Panc1 (cell line): ENCODE results near the gene CNRIP1.

Experiments
- TF ChIP-seq, protein P1 (sequence below): fragments of 450-650 bp; IDR thresholded peaks from 2 replicates; pipeline ENCODE4 v1.5.1; 2017; ENCODE audit warnings: mild to moderate bottlenecking
- TF ChIP-seq, protein P2 (sequence below), 2 experiments: IDR thresholded peaks; 2 replicates each; pipeline ENCODE4 v1.6.1; 2011 to 2012; ENCODE audit warnings: low read depth in 2 of 2, control low read depth in 1 of 2, low read length in 1 of 2, mild to moderate bottlenecking in 1 of 2, moderate library complexity in 1 of 2; ENCODE audit not compliant: insufficient read depth in 1 of 2

DNA sequence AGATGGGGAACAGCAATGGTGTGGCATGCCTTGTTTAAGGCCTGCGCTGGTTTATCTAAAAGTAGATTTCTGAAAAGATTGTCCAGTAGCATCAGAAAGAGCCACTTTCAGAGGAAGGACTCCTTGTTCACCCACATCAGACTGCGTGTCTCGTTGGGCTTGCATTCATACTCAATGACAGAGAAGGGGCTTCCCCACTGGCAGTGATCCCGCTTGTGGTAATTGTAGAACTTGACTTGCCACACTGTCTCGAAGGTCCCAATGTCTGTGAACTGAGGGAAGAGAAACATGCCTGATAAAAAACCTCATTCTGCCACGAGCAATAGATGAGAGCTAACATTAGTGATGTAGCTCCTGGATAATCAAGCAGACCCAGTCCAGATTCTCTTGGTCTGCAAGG is 26.0 kb downstream of the CNRIP1 start:
- TF ChIP-seq, protein P1, sequence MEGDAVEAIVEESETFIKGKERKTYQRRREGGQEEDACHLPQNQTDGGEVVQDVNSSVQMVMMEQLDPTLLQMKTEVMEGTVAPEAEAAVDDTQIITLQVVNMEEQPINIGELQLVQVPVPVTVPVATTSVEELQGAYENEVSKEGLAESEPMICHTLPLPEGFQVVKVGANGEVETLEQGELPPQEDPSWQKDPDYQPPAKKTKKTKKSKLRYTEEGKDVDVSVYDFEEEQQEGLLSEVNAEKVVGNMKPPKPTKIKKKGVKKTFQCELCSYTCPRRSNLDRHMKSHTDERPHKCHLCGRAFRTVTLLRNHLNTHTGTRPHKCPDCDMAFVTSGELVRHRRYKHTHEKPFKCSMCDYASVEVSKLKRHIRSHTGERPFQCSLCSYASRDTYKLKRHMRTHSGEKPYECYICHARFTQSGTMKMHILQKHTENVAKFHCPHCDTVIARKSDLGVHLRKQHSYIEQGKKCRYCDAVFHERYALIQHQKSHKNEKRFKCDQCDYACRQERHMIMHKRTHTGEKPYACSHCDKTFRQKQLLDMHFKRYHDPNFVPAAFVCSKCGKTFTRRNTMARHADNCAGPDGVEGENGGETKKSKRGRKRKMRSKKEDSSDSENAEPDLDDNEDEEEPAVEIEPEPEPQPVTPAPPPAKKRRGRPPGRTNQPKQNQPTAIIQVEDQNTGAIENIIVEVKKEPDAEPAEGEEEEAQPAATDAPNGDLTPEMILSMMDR = no peak
- TF ChIP-seq, protein P2, sequence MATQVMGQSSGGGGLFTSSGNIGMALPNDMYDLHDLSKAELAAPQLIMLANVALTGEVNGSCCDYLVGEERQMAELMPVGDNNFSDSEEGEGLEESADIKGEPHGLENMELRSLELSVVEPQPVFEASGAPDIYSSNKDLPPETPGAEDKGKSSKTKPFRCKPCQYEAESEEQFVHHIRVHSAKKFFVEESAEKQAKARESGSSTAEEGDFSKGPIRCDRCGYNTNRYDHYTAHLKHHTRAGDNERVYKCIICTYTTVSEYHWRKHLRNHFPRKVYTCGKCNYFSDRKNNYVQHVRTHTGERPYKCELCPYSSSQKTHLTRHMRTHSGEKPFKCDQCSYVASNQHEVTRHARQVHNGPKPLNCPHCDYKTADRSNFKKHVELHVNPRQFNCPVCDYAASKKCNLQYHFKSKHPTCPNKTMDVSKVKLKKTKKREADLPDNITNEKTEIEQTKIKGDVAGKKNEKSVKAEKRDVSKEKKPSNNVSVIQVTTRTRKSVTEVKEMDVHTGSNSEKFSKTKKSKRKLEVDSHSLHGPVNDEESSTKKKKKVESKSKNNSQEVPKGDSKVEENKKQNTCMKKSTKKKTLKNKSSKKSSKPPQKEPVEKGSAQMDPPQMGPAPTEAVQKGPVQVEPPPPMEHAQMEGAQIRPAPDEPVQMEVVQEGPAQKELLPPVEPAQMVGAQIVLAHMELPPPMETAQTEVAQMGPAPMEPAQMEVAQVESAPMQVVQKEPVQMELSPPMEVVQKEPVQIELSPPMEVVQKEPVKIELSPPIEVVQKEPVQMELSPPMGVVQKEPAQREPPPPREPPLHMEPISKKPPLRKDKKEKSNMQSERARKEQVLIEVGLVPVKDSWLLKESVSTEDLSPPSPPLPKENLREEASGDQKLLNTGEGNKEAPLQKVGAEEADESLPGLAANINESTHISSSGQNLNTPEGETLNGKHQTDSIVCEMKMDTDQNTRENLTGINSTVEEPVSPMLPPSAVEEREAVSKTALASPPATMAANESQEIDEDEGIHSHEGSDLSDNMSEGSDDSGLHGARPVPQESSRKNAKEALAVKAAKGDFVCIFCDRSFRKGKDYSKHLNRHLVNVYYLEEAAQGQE (IDR thresholded peaks at IDR 0.05; ENCODE audit: insufficient read depth in 1 of 2, low read depth in 2 of 2, low read length in 1 of 2) = no peak
